SW480 (cell line): ENCODE measurements around the gene HYAL1.
"Not testable (repeated sequence)": the region's sequence is repeated elsewhere in the genome, so short reads cannot be mapped to it uniquely, and the experiment has no call there.

Experiments used
- DNase-seq: peaks from one replicate; pipeline ENCODE4 v3.0.0-alpha.2; 2016; ENCODE audit warnings: low spot score

Gene HYAL1

DNA sequence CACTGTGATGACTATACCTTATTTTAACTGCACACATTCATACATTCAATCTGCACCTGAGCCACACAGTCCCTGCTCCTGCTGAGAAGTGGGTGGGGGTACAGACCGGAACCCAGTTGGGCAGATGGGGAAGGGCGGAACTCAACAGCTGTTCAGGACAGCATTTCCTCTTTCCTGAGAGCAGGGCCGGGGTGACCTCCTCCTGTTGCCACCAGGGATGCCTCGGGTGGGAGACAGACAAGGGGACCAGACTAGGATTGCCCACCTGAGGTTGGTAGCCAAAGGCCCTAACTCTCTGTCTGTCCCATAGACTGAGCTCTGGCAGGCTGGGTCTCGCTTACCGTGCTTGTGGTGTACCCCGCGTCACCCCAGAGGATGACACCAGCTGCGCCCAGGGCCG, 15.2 kb upstream of the HYAL1 start:
- no peak for DNase-seq

GRCh38 chr3:50318163-50318562, 14.8 kb upstream of the HYAL1 start:
- DNase-seq = no peak

DNA sequence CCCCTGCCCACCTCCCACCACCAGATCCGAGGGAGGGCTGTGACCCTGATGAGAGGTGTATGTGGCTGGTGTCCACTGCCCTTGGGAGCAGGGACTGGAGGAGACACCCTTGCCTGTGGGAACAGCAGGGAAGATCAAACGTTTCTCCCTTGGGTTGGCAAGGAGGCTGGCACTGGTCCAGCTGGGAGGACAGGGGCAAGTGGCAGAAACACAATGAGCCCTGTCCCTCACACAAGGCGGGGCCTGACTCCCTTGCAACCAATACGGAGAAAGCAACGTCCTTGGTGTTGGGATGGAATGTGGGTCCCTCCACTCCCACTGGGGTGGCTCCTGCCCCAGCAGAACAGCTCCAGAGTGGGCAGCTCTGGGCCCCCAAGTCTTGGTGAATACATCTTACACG, 13.9 kb upstream of the HYAL1 start:
- peak; percentile 88 for DNase-seq

- peak; percentile 95 for DNase-seq
These were observed 13.4 kb upstream of the HYAL1 start for GRCh38 chr3:50316657-50317242.

GRCh38 chr3:50314816-50315215, 11.4 kb upstream of the HYAL1 start:
- no peak for DNase-seq

DNA sequence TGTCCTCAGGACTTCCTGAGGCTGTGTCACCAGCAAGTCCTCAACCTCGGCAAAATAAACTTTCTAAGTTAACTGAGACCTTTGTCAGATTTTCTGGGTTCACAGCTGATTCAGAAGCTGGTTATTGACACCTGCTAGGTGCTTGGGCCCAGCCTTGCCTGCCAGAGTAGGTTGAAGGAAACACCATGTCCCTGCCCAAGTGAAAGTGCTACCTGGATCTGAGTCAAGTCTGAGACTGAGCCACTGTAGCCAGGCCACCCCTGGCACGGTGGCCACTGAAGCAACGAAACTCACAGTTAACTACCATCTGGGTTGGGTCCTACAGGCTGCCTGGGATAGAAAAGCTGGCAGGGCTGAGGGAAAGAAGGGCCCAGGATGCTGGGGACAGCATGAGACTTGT, 11.0 kb upstream of the HYAL1 start:
- DNase-seq = no peak

GRCh38 chr3:50312041-50312440, 8.7 kb upstream of the HYAL1 start:
- DNase-seq = not testable (repeated sequence)

DNA sequence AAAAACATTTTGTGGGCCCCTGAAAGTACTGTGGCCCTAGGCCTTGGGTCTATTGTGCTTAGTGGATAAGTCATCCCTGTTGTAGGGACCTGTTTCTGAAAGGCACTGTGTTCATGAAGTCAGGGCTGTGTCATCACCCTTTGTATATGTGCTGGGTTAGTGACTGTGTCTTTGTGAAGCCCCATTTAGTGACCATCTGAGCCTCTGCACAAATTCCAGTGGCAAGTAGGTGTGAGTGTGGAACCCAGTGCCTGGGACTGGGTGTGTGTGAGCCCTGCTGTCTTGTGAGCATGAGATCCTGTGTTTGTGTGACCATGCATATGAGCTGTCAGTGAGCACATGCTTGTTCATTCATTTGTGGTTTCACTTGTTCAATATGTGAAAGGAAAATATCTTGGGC, 1.2 kb upstream of the HYAL1 start:
- no peak for DNase-seq

- DNase-seq = no peak
These were observed 1.0 kb downstream of the HYAL1 start for GRCh38 chr3:50302095-50303012.

GRCh38 chr3:50300681-50301254, 2.6 kb downstream of the HYAL1 start:
- no peak for DNase-seq

- no peak for DNase-seq
These were observed 3.3 kb downstream of the HYAL1 start for GRCh38 chr3:50299929-50300680.

- no peak for DNase-seq
These were observed 3.8 kb downstream of the HYAL1 start for GRCh38 chr3:50299638-50299928.

DNA sequence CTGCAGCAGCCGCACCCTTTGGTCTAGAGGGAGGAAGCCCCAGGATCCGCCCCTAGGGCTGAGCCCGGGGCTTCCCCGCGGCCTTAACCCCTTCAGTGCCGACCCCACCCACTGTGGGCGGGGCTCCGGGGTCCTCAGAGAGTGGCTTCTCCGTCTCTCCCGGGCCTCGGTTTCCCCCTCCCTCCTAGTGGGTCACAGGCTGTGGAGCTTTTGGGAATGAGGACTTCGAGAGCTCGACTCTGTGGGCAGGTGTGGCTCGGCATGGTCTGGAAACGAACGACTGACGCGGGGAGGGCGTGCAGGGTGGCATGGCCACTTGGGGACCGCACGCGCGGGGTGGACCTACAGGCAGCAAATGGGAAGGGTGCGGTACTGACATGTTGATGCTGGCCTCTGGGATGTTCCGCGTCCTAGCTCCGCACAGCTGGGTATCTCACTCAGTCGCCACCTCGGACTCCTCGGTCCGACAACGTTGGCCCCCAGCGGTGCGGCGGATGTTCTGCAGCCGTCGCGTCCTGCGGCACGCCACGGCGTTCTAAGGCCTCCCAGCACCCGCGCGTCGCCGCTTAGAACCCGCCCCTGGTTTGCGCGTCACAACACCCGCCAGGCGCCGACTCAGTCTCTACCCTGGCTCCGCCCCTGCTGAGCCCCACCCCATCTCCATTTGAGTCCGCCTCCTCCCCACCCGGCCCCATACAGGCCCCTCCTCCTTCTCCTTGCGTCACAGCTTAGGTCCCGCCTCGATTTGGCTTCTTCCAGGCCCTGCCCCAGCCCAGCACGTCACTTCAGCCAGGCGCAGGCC, 4.3 kb downstream of the HYAL1 start, which contains the start of the genes HYAL3 and NAA80:
TSS of gene HYAL3 (minus strand) at position 570 of the 802 bp plus-strand sequence. CDS start 3,803 bp downstream, outside the sequence.
TSS of gene NAA80 (minus strand) at position 570 of the 802 bp plus-strand sequence. CDS start 1,942 bp downstream, outside the sequence.
- DNase-seq = peak; percentile 98

DNA sequence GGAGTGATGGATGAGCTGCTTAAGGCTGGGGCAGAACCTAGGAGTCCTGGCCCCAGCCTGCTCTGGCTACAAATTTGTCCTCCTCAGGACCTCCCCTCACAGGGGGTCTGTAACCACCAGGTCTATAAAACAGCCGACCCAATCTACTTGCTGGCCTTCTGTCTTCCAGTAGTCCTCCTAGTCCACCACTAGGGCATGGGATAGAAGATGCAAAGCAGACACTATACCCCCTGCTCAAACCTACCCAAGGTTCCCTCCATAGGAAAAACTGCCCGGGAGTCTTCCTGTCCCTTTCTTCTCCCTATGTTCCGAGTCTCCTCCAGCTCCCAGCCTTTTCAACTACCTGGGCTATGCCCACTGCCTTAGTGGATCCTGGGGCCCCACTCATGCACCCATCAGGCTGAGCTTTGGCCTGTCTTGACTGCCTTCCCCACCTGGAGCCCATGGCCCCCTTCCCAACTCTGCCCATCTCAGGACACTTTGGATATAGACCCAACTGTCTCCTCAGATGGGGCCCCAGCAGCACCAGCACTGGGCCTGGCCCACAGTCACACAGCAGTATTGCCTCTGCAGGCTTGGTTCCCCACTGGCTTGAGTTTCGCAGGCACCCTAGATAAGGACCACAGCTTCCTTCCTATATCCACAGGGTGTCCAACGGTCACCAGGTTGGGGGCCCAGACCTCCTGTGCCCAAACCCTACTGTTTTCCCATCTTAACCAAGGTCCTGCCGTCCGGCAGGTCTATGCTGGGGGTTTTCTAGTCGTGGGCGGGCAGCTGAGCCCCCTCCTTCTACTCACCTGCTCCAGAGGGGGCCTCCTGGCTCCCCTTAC, 5.3 kb downstream of the HYAL1 start:
- no peak for DNase-seq

- no peak for DNase-seq
These were observed 6.0 kb downstream of the HYAL1 start for GRCh38 chr3:50297384-50297775.

- DNase-seq = no peak
These were observed 6.5 kb downstream of the HYAL1 start for GRCh38 chr3:50296721-50297383.

GRCh38 chr3:50295553-50296431, 7.6 kb downstream of the HYAL1 start:
- DNase-seq = no peak

DNA sequence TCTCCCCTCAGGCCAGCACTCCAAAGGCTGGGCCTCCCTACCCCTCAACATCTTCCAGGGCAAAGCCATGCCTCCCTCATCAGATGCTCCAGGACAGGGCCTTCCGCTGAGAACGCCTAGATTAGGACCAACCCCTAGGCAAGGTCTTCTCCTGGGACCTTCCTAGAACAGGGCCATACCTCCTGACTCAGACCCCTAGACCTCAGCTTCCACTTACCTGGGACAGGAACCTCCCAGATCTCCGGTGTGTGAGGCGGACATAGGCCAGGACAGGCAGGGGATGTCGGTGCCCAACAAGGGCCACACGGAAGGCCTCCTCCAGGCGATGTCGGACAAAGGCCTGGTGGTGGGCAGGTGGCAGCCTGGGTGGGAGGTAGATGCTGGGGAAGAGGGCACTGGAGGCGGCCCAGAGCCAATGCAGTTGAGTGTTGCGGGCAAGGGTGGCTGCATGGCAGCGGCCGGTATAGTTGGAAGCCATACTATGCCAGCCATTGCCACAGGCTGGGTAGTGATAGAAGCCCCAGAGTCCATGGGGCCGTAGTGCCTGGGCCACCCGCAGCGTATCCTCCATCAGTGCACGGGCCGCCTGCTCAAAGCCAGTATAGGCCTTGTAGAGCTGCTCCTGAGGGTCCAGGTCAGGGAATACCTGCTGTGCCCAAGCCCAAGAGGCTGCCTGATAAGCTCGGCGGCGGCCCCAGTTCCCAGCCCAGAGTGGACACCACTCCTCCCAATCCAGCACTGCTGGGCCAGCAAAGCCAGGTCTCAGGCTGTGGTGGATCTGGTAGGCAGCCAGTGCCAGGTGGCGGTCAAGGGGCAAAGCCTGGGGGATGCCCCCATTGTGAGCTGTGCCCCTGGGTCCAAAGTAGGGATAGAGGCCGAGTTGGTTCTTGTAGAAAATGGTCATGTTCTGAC, 8.6 kb downstream of the HYAL1 start:
- DNase-seq = no peak
